ENCODE results near the gene GRPEL2. TPM values are rescaled to one million over a fixed set of nuclear protein-coding genes. Genes with fewer than 3 reads are reported as not detected.

The GRPEL2 gene
- total RNA-seq, 2 experiments from 2014 or later = 31.0 to 31.1 TPM

DNA sequence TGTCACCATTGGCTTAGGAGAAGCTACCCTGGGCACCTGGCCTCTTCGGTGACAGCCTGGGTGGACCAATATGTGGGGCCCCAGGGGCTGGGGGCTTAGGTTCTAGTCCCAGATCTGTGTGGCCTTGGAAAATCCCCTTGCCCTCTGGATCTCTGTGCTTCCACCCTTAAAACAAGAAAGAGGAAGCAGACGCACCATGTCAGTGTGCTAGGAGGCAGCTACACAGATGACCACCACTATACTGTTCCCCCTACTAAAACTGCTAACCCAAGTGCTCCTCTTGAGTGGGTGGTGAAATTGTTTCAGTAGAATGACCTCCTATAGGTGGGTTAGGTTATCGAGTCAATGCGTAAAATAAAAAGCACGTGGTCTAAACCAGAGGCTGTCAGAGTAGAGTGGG lies 42.7 kb upstream of the GRPEL2 start:
- ChIA-PET CTCF (no interaction called here), POLR2A (no interaction called here)
- H3K27me3 Mint-ChIP-seq = no peaks in the 10 kb centered on the region
- intact Hi-C loops (cut with micrococcal nuclease) = no loop called here
- H3K4me1 Mint-ChIP-seq (ENCODE audit: low read depth) = peaks cover 9% of the 10 kb centered on the region
- DNase-seq (no peak), ATAC-seq (no peak)
- no peaks in the 10 kb centered on the region for H3K36me3 Mint-ChIP-seq (ENCODE audit: low read depth)
- TF ChIP-seq CTCF (IDR thresholded peaks at IDR 0.05) = no peak
- H3K9me3 Mint-ChIP-seq = no peaks in the 10 kb centered on the region
- H3K27ac Mint-ChIP-seq = no peak overlapping the region
- no peak overlapping the region for H3K4me3 Mint-ChIP-seq

DNA sequence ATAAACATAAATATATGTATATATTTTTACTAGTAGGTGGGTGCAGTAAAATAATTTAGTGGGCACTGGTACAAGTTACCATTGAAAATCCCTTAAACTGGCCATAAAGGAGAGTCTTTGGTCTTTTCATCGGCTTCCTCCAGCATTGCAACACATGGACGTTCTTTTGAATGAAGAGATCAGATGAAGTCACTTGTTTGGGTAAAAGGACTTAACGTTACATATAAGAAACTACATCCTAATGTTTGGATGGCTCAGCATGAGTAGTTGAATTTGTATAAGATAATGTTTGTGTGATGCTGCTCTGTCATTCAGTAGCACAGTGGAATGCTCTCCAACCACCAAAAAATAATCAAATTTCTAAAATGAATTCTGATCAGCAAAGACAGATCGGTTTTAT lies 42.1 kb upstream of the GRPEL2 start:
- H3K4me1 Mint-ChIP-seq (ENCODE audit: low read depth) = peaks cover 7% of the 10 kb centered on the region
- intact Hi-C loops (cut with micrococcal nuclease) = no loop called here
- no peak overlapping the region for H3K4me3 Mint-ChIP-seq
- ChIA-PET CTCF (no interaction called here), POLR2A (no interaction called here)
- no peaks in the 10 kb centered on the region for H3K9me3 Mint-ChIP-seq
- H3K27ac Mint-ChIP-seq = no peak overlapping the region
- H3K36me3 Mint-ChIP-seq (ENCODE audit: low read depth) = no peaks in the 10 kb centered on the region
- H3K27me3 Mint-ChIP-seq = no peaks in the 10 kb centered on the region
- DNase-seq = no peak
- ATAC-seq = no peak
- no peak for TF ChIP-seq CTCF (IDR thresholded peaks at IDR 0.05)

GRCh38 chr5:149304195-149305078 lies 40.9 kb upstream of the GRPEL2 start:
- no peak overlapping the region for H3K4me3 Mint-ChIP-seq
- DNase-seq = no peak
- intact Hi-C loops (cut with micrococcal nuclease) = no loop called here

GRCh38 chr5:149309354-149309753 lies 35.9 kb upstream of the GRPEL2 start:
- no peak overlapping the region for H3K27ac Mint-ChIP-seq
- no peak for TF ChIP-seq CTCF (IDR thresholded peaks at IDR 0.05)
- no peaks in the 10 kb centered on the region for H3K27me3 Mint-ChIP-seq
- H3K4me3 Mint-ChIP-seq = no peak overlapping the region
- no peaks in the 10 kb centered on the region for H3K4me1 Mint-ChIP-seq (ENCODE audit: low read depth)
- H3K36me3 Mint-ChIP-seq (ENCODE audit: low read depth) = no peaks in the 10 kb centered on the region
- intact Hi-C loops (cut with micrococcal nuclease) = no loop called here
- ATAC-seq = no peak
- H3K9me3 Mint-ChIP-seq = no peaks in the 10 kb centered on the region
- ChIA-PET CTCF (interaction anchor here (1.4 to 3.1 kb wide), 2 partner anchors 62 to 256 kb away, joined by 4 to 11 read pairs; no protein-coding TSS in a partner anchor), POLR2A (interaction anchor here (0.9 kb wide), 1 partner anchor 10 kb away, joined by 3 read pairs; no protein-coding TSS in a partner anchor)
- DNase-seq = no peak

More at GRCh38 chr5:149304195-149305078, 40.9 kb upstream of the GRPEL2 start:
- ChIA-PET CTCF (interaction anchor here (0.8 kb wide), 1 partner anchor 68 kb away, joined by 3 read pairs; no protein-coding TSS in a partner anchor), POLR2A (no interaction called here)
- H3K27me3 Mint-ChIP-seq = no peaks in the 10 kb centered on the region
- TF ChIP-seq CTCF (IDR thresholded peaks at IDR 0.05) = no peak
- ATAC-seq = no peak
- no peak overlapping the region for H3K27ac Mint-ChIP-seq
- H3K36me3 Mint-ChIP-seq (ENCODE audit: low read depth) = no peaks in the 10 kb centered on the region
- no peaks in the 10 kb centered on the region for H3K4me1 Mint-ChIP-seq (ENCODE audit: low read depth)
- no peaks in the 10 kb centered on the region for H3K9me3 Mint-ChIP-seq

DNA sequence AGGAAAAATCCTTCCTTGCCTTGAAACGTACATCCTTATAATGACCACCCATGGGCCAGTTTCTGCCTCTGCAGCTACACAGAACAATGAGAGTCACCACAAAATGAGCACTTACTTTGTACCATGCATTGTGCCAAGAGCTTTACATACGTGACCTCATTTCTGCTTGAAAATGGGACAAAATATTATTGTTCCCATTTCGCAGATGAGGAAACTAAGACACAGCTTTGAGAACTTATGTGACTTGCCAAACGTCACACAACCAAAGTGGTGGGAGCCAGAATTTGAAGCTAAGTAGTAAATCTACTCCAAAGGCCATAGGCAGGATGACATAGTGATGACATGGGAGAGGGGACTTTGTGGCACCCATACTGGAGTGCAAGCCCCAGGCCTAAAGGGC lies 34.8 kb upstream of the GRPEL2 start:
- no peaks in the 10 kb centered on the region for H3K4me1 Mint-ChIP-seq (ENCODE audit: low read depth)
- ChIA-PET CTCF (interaction anchor here (0.9 to 3.1 kb wide), 2 partner anchors 41 to 61 kb away, joined by 3 to 11 read pairs; no protein-coding TSS in a partner anchor), POLR2A (no interaction called here)
- no peak overlapping the region for H3K27ac Mint-ChIP-seq
- DNase-seq = no peak
- H3K27me3 Mint-ChIP-seq = no peaks in the 10 kb centered on the region
- no peaks in the 10 kb centered on the region for H3K9me3 Mint-ChIP-seq
- intact Hi-C loops (cut with micrococcal nuclease) = loop anchor here (10.0 kb wide), 1 partner anchor 124 kb away; no protein-coding TSS in a partner anchor
- no peak for TF ChIP-seq CTCF (IDR thresholded peaks at IDR 0.05)
- no peaks in the 10 kb centered on the region for H3K36me3 Mint-ChIP-seq (ENCODE audit: low read depth)
- no peak for ATAC-seq
- H3K4me3 Mint-ChIP-seq = no peak overlapping the region
